K562 (cell line): Measurements from ENCODE around the gene PI4KA. TPM values are rescaled to one million over a fixed set of nuclear protein-coding genes. Genes with fewer than 3 reads are reported as not detected.

Experiments used
- CTBP1 ChIP-seq: fragments of 450-650 bp; IDR thresholded peaks from 2 replicates; pipeline ENCODE4 v1.6.1; 2016; ENCODE audit warnings: borderline replicate concordance
- IFI16 ChIP-seq: fragments of 250-450 bp; sonication (Bioruptor Pico); IDR thresholded peaks from 2 replicates; pipeline ENCODE4 v2.1.2; 2022; ENCODE audit warnings: mild to moderate bottlenecking, inconsistent platforms
- ILF3 ChIP-seq: fragments of 450-650 bp; IDR thresholded peaks from 2 replicates; pipeline ENCODE4 v1.6.1; 2018; ENCODE audit warnings: antibody characterized with exemption, mild to moderate bottlenecking, moderate library complexity, borderline replicate concordance
- JUND ChIP-seq, 2 experiments: IDR thresholded peaks; 2 replicates in 1 of 2; 3 replicates in 1 of 2; pipeline ENCODE4 v1.6.1; 2011; ENCODE audit warnings: borderline replicate concordance in 2 of 2, low read depth in 2 of 2, low read length in 2 of 2, improper control_type of control experiment in 1 of 2, missing biosample characterization in 1 of 2, missing genetic modification characterization in 1 of 2, missing genetic modification reagents in 1 of 2
- MED1 ChIP-seq: sonication (generic); formaldehyde crosslinking; IDR thresholded peaks from 2 replicates; pipeline ENCODE4 v1.8.1; 2023; ENCODE audit warnings: missing genetic modification reagents, borderline replicate concordance
- MTF1 ChIP-seq: fragments of 250-450 bp; sonication (Bioruptor Pico); IDR thresholded peaks from 2 replicates; pipeline ENCODE4 v1.9.0; 2021; ENCODE audit warnings: moderate library complexity, mild to moderate bottlenecking, inconsistent platforms, borderline replicate concordance
- NFE2 ChIP-seq: IDR thresholded peaks from 2 replicates; pipeline ENCODE4 v1.6.1; 2014; ENCODE audit warnings: antibody characterized with exemption, low read depth
- NR0B1 ChIP-seq: fragments of 450-650 bp; IDR thresholded peaks from one replicate; pipeline ENCODE4 v1.6.1; 2018; ENCODE audit warnings: mild to moderate bottlenecking, moderate library complexity; ENCODE audit not compliant: partially characterized antibody
- PBX2 ChIP-seq, 2 experiments: IDR thresholded peaks in 1 of 2; conservative IDR thresholded peaks in 1 of 2; 2 replicates each; pipeline ENCODE4 v1.6.1; 2016; ENCODE audit warnings: low read depth in 2 of 2, mild to moderate bottlenecking in 1 of 2, missing compliant biosample characterization in 1 of 2, missing genetic modification characterization in 1 of 2, moderate library complexity in 1 of 2
- PURB ChIP-seq: sonication (generic); formaldehyde crosslinking; IDR thresholded peaks from 2 replicates; pipeline ENCODE4 v1.9.0; 2021; ENCODE audit warnings: low read depth, mild to moderate bottlenecking, missing genetic modification reagents
- RAD51 ChIP-seq: fragments of 450-650 bp; IDR thresholded peaks from 2 replicates; pipeline ENCODE4 v1.7.1; 2016; ENCODE audit warnings: low read depth, mild to moderate bottlenecking, borderline replicate concordance
- SIN3B ChIP-seq: fragments of 450-650 bp; IDR thresholded peaks from 2 replicates; pipeline ENCODE4 v1.6.1; 2017; ENCODE audit warnings: low read depth, mild to moderate bottlenecking, moderate library complexity
- SMARCC2 ChIP-seq: fragments of 450-650 bp; IDR thresholded peaks from 2 replicates; pipeline ENCODE4 v1.6.1; 2017; ENCODE audit warnings: antibody characterized with exemption, moderate library complexity, mild to moderate bottlenecking, low read depth
- SREBF1 ChIP-seq: fragments of 150-350 bp; IDR thresholded peaks from 2 replicates; pipeline ENCODE4 v1.6.1; 2014; ENCODE audit warnings: antibody characterized with exemption, low read depth, low read length, borderline replicate concordance
- USF1 ChIP-seq: sonication (generic); formaldehyde crosslinking; IDR thresholded peaks from 2 replicates; pipeline ENCODE4 v1.9.0; 2022; ENCODE audit warnings: mild to moderate bottlenecking, missing genetic modification reagents
- ZNF274 ChIP-seq: IDR thresholded peaks from 2 replicates; pipeline ENCODE4 v1.6.1; 2011; ENCODE audit warnings: low read depth, mild to moderate bottlenecking, low read length, moderate library complexity, borderline replicate concordance
- ZNF512 ChIP-seq: IDR thresholded peaks from 2 replicates; pipeline ENCODE4 v1.6.1; 2016; ENCODE audit warnings: missing genetic modification characterization, missing compliant biosample characterization
- ZNF699 ChIP-seq: fragments of 250-450 bp; sonication (Bioruptor Pico); IDR thresholded peaks from 2 replicates; pipeline ENCODE4 v1.8.0; 2021; ENCODE audit warnings: mild to moderate bottlenecking, moderate library complexity; ENCODE audit not compliant: insufficient replicate concordance
- ZNF785 ChIP-seq: fragments of 250-450 bp; sonication (Bioruptor Pico); IDR thresholded peaks from 2 replicates; pipeline ENCODE4 v1.4.0; 2020; ENCODE audit warnings: mild to moderate bottlenecking
- polyA plus RNA-seq, 8 experiments: library from polyadenylated mRNA; depleted of rRNA in 4 of 8; stranded (reverse) in 5 of 8; unstranded in 3 of 8; fragments of >200 nt; fragmentation: Nextera tagmentation in 2 of 8; fragmentation: Illumina TruSeq in 1 of 8; extraction: Ambion mirVana in 2 of 8; extraction: Trizol in 1 of 8; gene quantifications; 2 replicates each; pipeline versions ENCODE4 v1.2.1 to v1.2.3, GENCODE V29; 2011 to 2014; ENCODE audit warnings: inconsistent platforms in 1 of 8, missing spikeins in 1 of 8
- total RNA-seq, 7 experiments: library from RNA; depleted of rRNA in 6 of 7; stranded (reverse); fragments of >200 nt in 6 of 7; fragmentation: Illumina TruSeq in 2 of 7; extraction: Trizol in 2 of 7; gene quantifications; 2 replicates each; pipeline versions ENCODE4 v1.2.1 to v1.2.3, GENCODE V29; 2011 to 2021; ENCODE audit warnings: low replicate concordance in 1 of 7

The PI4KA gene
- total and polyA plus RNA-seq, 9 of the 15 experiments (the other 6 are each of a cell fraction or from before 2014, with no cell fraction given), result 7.3 to 187 (median 84.7) TPM

- TF ChIP-seq IFI16 (CRISPR knock-in tag) (no peak), PURB (CRISPR knock-in tag) (no peak), ILF3 (no peak), NFE2 (peak; percentile 91), SMARCC2 (peak; percentile 69; the same call in 1 of the 2 replicates), USF1 (CRISPR knock-in tag) (no peak), RAD51 (no peak), MED1 (CRISPR knock-in tag) (no peak), MTF1 (CRISPR knock-in tag) (no peak), ZNF274 (no peak), PBX2 (CRISPR knock-in tag; IDR thresholded peaks at IDR 0.05; ENCODE audit: low read depth) (no peak), PBX2 (tag; conservative IDR thresholded peaks at IDR 0.05; ENCODE audit: low read depth) (peak; percentile 67), ZNF512 (tag) (no peak), CTBP1 (peak; percentile 99), ZNF785 (no peak), ZNF699 (CRISPR knock-in tag) (no peak), SIN3B (no peak), SREBF1 (no peak), JUND (IDR thresholded peaks at IDR 0.05; ENCODE audit: borderline replicate concordance, low read depth, low read length) (peak; percentile 92), JUND (tag; IDR thresholded peaks at IDR 0.05; ENCODE audit: borderline replicate concordance, low read depth, low read length) (peak; percentile 98), NR0B1 (no peak)
Observed at GRCh38 chr22:20807315-20807752, 51.3 kb downstream of the PI4KA start (continued).
